ENCODE results near the gene FSTL5.

DNA sequence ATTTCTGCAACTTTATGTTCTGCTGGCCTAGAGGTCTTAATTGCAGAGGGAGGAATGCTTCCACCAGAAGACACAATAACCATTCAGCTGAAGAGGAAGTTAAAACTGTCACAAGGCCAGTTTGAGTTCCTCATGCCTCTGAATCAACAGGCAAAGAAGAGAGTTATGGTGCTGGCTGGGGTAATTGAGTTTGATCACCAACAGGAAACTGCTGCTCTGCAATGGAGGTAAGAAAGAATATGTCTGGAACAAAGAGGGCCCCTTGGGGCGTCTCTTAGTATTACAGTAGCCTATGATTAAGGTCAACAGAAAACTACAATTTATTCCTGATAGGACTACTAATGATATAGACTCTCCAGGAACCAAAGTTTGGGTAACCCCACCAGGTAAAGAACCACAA lies 744.0 kb downstream of the FSTL5 start:
- TF ChIP-seq, protein P1, sequence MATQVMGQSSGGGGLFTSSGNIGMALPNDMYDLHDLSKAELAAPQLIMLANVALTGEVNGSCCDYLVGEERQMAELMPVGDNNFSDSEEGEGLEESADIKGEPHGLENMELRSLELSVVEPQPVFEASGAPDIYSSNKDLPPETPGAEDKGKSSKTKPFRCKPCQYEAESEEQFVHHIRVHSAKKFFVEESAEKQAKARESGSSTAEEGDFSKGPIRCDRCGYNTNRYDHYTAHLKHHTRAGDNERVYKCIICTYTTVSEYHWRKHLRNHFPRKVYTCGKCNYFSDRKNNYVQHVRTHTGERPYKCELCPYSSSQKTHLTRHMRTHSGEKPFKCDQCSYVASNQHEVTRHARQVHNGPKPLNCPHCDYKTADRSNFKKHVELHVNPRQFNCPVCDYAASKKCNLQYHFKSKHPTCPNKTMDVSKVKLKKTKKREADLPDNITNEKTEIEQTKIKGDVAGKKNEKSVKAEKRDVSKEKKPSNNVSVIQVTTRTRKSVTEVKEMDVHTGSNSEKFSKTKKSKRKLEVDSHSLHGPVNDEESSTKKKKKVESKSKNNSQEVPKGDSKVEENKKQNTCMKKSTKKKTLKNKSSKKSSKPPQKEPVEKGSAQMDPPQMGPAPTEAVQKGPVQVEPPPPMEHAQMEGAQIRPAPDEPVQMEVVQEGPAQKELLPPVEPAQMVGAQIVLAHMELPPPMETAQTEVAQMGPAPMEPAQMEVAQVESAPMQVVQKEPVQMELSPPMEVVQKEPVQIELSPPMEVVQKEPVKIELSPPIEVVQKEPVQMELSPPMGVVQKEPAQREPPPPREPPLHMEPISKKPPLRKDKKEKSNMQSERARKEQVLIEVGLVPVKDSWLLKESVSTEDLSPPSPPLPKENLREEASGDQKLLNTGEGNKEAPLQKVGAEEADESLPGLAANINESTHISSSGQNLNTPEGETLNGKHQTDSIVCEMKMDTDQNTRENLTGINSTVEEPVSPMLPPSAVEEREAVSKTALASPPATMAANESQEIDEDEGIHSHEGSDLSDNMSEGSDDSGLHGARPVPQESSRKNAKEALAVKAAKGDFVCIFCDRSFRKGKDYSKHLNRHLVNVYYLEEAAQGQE (IDR thresholded peaks at IDR 0.05; ENCODE audit: insufficient read depth in 1 of 2, low read depth in 2 of 2, low read length in 2 of 2) = no peak
- no peak for TF ChIP-seq TAF1 (IDR thresholded peaks at IDR 0.05; ENCODE audit: borderline replicate concordance, insufficient read depth, low read length)
- no peak for TF ChIP-seq POLR2AphosphoS5 (IDR thresholded peaks at IDR 0.05; ENCODE audit: low read depth, low read length)
